H9 (cell line): ENCODE data around the gene RNF212. TPM values are rescaled to one million over a fixed set of nuclear protein-coding genes. Genes with fewer than 3 reads are reported as not detected.

Source experiments
- DNase-seq: peaks from one replicate; pipeline ENCODE4 v3.0.0-alpha.2; 2017
- H2AFZ ChIP-seq: one replicate; pipeline ENCODE4 v1.6.1; 2013; ENCODE audit warnings: mild to moderate bottlenecking, low read length, control low read depth, moderate library complexity
- H2AK5ac ChIP-seq: 2 replicates; pipeline ENCODE4 v1.6.1; 2013; ENCODE audit warnings: low read length, control low read depth, mixed read lengths; ENCODE audit not compliant: insufficient read length
- H2BK120ac ChIP-seq: one replicate; pipeline ENCODE4 v1.6.1; 2013; ENCODE audit warnings: low read depth, mild to moderate bottlenecking, low read length, control low read depth, inconsistent platforms; ENCODE audit not compliant: poor library complexity, severe bottlenecking
- H2BK12ac ChIP-seq: 2 replicates; pipeline ENCODE4 v1.6.1; 2013; ENCODE audit warnings: low read length, control low read depth, mixed read lengths, low read depth; ENCODE audit not compliant: insufficient read length
- H2BK15ac ChIP-seq: 2 replicates; pipeline ENCODE4 v1.6.1; 2013; ENCODE audit warnings: low read depth, low read length, control low read depth
- H2BK20ac ChIP-seq: one replicate; pipeline ENCODE4 v1.6.1; 2013; ENCODE audit warnings: low read depth, mild to moderate bottlenecking, low read length, control low read depth, inconsistent platforms; ENCODE audit not compliant: poor library complexity, severe bottlenecking
- H2BK5ac ChIP-seq: 2 replicates; pipeline ENCODE4 v1.6.1; 2013; ENCODE audit warnings: low read length, control low read depth, mixed read lengths; ENCODE audit not compliant: insufficient read length
- H3K14ac ChIP-seq: 2 replicates; pipeline ENCODE4 v1.6.1; 2013; ENCODE audit warnings: low read length, control low read depth; ENCODE audit not compliant: insufficient read depth
- H3K18ac ChIP-seq: 2 replicates; pipeline ENCODE4 v1.6.1; 2013; ENCODE audit warnings: low read depth, mild to moderate bottlenecking, mixed read lengths, low read length, control low read depth; ENCODE audit not compliant: insufficient read length
- H3K23ac ChIP-seq: 2 replicates; pipeline ENCODE4 v1.6.1; 2013; ENCODE audit warnings: low read length, control low read depth, mixed read lengths, low read depth; ENCODE audit not compliant: insufficient read length
- H3K23me2 ChIP-seq: 2 replicates; pipeline ENCODE4 v1.6.1; 2013; ENCODE audit warnings: low read depth, mild to moderate bottlenecking, mixed read lengths, low read length, control low read depth; ENCODE audit not compliant: insufficient read length, poor library complexity, severe bottlenecking
- H3K27ac ChIP-seq: 2 replicates; pipeline ENCODE4 v1.5.1; 2013; ENCODE audit warnings: low read length, control low read depth, mixed read lengths, low read depth; ENCODE audit not compliant: insufficient read length
- H3K27me3 ChIP-seq: 2 replicates; pipeline ENCODE4 v1.6.1; 2013; ENCODE audit warnings: low read length, control low read depth, inconsistent platforms; ENCODE audit not compliant: insufficient read depth
- H3K4ac ChIP-seq: 2 replicates; pipeline ENCODE4 v1.6.1; 2013; ENCODE audit warnings: low read depth, mild to moderate bottlenecking, control low read depth, inconsistent platforms, low read length, moderate library complexity
- H3K4me1 ChIP-seq: 2 replicates; pipeline ENCODE4 v1.6.1; 2013; ENCODE audit warnings: low read length, control low read depth, inconsistent platforms; ENCODE audit not compliant: insufficient read depth
- H3K4me2 ChIP-seq: 2 replicates; pipeline ENCODE4 v1.6.1; 2013; ENCODE audit warnings: low read length, control low read depth, mixed read lengths; ENCODE audit not compliant: insufficient read length, insufficient read depth
- H3K56ac ChIP-seq: 2 replicates; pipeline ENCODE4 v1.6.1; 2013; ENCODE audit warnings: low read depth, mild to moderate bottlenecking, mixed read lengths, low read length, control low read depth; ENCODE audit not compliant: insufficient read length
- H3K79me1 ChIP-seq: 2 replicates; pipeline ENCODE4 v1.6.1; 2013; ENCODE audit warnings: low read depth, mild to moderate bottlenecking, moderate library complexity, low read length, control low read depth, inconsistent platforms; ENCODE audit not compliant: insufficient read depth, poor library complexity, severe bottlenecking
- H3K79me2 ChIP-seq: 2 replicates; pipeline ENCODE4 v1.6.1; 2013; ENCODE audit warnings: low read length, control low read depth, inconsistent platforms; ENCODE audit not compliant: insufficient read depth
- H3K9ac ChIP-seq: 2 replicates; pipeline ENCODE4 v1.6.1; 2013; ENCODE audit warnings: low read length, control low read depth, mixed read lengths; ENCODE audit not compliant: insufficient read length; ENCODE audit errors: extremely low read depth
- H3K9me3 ChIP-seq: one replicate; pipeline ENCODE4 v1.6.1; 2013; ENCODE audit warnings: low read depth, low read length, inconsistent platforms; ENCODE audit not compliant: control insufficient read depth
- H3T11ph ChIP-seq: one replicate; pipeline ENCODE4 v1.6.1; 2013; ENCODE audit warnings: mild to moderate bottlenecking, low read length, control low read depth, inconsistent platforms
- H4K20me1 ChIP-seq: one replicate; pipeline ENCODE4 v1.6.1; 2013; ENCODE audit not compliant: control insufficient read depth, insufficient read length, insufficient read depth
- H4K5ac ChIP-seq: 2 replicates; pipeline ENCODE4 v1.6.1; 2013; ENCODE audit warnings: low read depth, mild to moderate bottlenecking, mixed read lengths, low read length, control low read depth; ENCODE audit not compliant: insufficient read length
- H4K8ac ChIP-seq: replicated peaks from 2 replicates; pipeline ENCODE4 v1.6.1; 2013; ENCODE audit warnings: low read length, control low read depth, mixed read lengths, low read depth; ENCODE audit not compliant: insufficient read length
- H4K91ac ChIP-seq: 2 replicates; pipeline ENCODE4 v1.6.1; 2013; ENCODE audit warnings: low read depth, mild to moderate bottlenecking, moderate library complexity, mixed read lengths, low read length, control low read depth; ENCODE audit not compliant: insufficient read length
- H3K27ac Mint-ChIP-seq, 3 experiments: 2 replicates in 2 of 3; 3 replicates in 1 of 3; pipeline ENCODE4 v1.8.0; 2020 to 2021; ENCODE audit warnings: mixed read lengths in 3 of 3, mild to moderate bottlenecking in 1 of 3, moderate library complexity in 1 of 3
- H3K27me3 Mint-ChIP-seq: 2 replicates; pipeline ENCODE4 v1.8.0; 2021; ENCODE audit warnings: low read depth, mild to moderate bottlenecking, moderate library complexity, mixed read lengths
- H3K36me3 Mint-ChIP-seq, 3 experiments: 2 replicates in 2 of 3; 3 replicates in 1 of 3; pipeline ENCODE4 v1.8.0; 2020 to 2021; ENCODE audit warnings: low read depth in 3 of 3, mixed read lengths in 3 of 3; ENCODE audit not compliant: insufficient read depth in 1 of 3
- H3K4me1 Mint-ChIP-seq, 2 experiments: 2 replicates each; pipeline ENCODE4 v1.8.0; 2020; ENCODE audit warnings: mixed read lengths in 2 of 2
- H3K4me3 Mint-ChIP-seq, 2 experiments: 2 replicates in 1 of 2; 3 replicates in 1 of 2; pipeline ENCODE4 v1.8.0; 2020 to 2021; ENCODE audit warnings: mild to moderate bottlenecking in 2 of 2, mixed read lengths in 2 of 2, moderate library complexity in 1 of 2
- H3K9me3 Mint-ChIP-seq, 2 experiments: 2 replicates in 1 of 2; 3 replicates in 1 of 2; pipeline ENCODE4 v1.8.0; 2020; ENCODE audit warnings: mild to moderate bottlenecking in 2 of 2, mixed read lengths in 2 of 2, moderate library complexity in 1 of 2
- WGBS: extraction: QIAGEN DNeasy Blood & Tissue Kit; methylation state at CpG from one replicate; pipeline ENCODE4 v1.1.7; 2013; ENCODE audit warnings: missing lambda C conversion rate, low lambda C conversion rate, mixed read lengths; ENCODE audit not compliant: insufficient read length; ENCODE audit errors: extremely low coverage; 5-methylcytosine and 5-hydroxymethylcytosine counted together
- total RNA-seq: library from RNA; stranded (reverse); gene quantifications from 2 replicates; pipeline ENCODE4 v1.2.1, GENCODE V29; 2021
- TF ChIP-seq, protein P1 (sequence below): fragments of 200-600 bp; sonication (generic); conservative IDR thresholded peaks from 3 replicates; pipeline ENCODE4 v1.8.0; 2021; ENCODE audit warnings: antibody characterized with exemption, mild to moderate bottlenecking

RNF212 gene
- total RNA-seq, 1 experiment from 2014 or later: 3.0 TPM

- H3K9me3 ChIP-seq: no peaks in the 10 kb centered on the region
- Mint-ChIP-seq H3K4me3 (no peak overlapping the region; a peak in 1 of 5 replicates), H3K36me3 (peaks cover 0 to 2% (median 0%) of the 10 kb centered on the region in 3 experiments; a peak in 2 of 7 replicates), H3K27ac (peak overlapping the region in 1 of 3 experiments; percentile 28; a peak in 1 of 7 replicates), H3K4me1 (peaks cover 6 to 23% of the 10 kb centered on the region in 2 experiments), H3K9me3 (no peaks in the 10 kb centered on the region; a peak in 3 of 5 replicates), H3K27me3 (peaks cover 37% of the 10 kb centered on the region)
- H3K23me2 ChIP-seq: peaks cover 4% of the 10 kb centered on the region
- no peak overlapping the region for H3K9ac ChIP-seq
- no peak overlapping the region for H2BK15ac ChIP-seq
- H3T11ph ChIP-seq: no peak overlapping the region
- H4K20me1 ChIP-seq: no peaks in the 10 kb centered on the region
- WGBS: no CpG with 5 or more reads among the region's 14 CpGs
- no peaks in the 10 kb centered on the region for H3K79me1 ChIP-seq
- H4K91ac ChIP-seq: no peak overlapping the region
- TF ChIP-seq, protein P1, sequence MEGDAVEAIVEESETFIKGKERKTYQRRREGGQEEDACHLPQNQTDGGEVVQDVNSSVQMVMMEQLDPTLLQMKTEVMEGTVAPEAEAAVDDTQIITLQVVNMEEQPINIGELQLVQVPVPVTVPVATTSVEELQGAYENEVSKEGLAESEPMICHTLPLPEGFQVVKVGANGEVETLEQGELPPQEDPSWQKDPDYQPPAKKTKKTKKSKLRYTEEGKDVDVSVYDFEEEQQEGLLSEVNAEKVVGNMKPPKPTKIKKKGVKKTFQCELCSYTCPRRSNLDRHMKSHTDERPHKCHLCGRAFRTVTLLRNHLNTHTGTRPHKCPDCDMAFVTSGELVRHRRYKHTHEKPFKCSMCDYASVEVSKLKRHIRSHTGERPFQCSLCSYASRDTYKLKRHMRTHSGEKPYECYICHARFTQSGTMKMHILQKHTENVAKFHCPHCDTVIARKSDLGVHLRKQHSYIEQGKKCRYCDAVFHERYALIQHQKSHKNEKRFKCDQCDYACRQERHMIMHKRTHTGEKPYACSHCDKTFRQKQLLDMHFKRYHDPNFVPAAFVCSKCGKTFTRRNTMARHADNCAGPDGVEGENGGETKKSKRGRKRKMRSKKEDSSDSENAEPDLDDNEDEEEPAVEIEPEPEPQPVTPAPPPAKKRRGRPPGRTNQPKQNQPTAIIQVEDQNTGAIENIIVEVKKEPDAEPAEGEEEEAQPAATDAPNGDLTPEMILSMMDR: no peak
- no peak overlapping the region for H3K4me2 ChIP-seq
- no peak overlapping the region for H2BK120ac ChIP-seq
- no peak overlapping the region for H2BK5ac ChIP-seq
- no peaks in the 10 kb centered on the region for H3K79me2 ChIP-seq
- H3K18ac ChIP-seq: no peak overlapping the region
- H2AK5ac ChIP-seq: no peak overlapping the region
- H3K27me3 ChIP-seq: no peaks in the 10 kb centered on the region; the same call in 1 of the 2 replicates
- no peak for DNase-seq
- no peak overlapping the region for H3K23ac ChIP-seq
- H4K8ac ChIP-seq: no peak overlapping the region
- no peak overlapping the region for H3K56ac ChIP-seq
- no peak overlapping the region for H2BK12ac ChIP-seq
- H3K14ac ChIP-seq: no peak overlapping the region
- H3K4ac ChIP-seq: no peak overlapping the region
- H4K5ac ChIP-seq: no peak overlapping the region
- no peaks in the 10 kb centered on the region; the same call in 1 of the 2 replicates for H3K4me1 ChIP-seq
- no peak overlapping the region for H3K27ac ChIP-seq
- H2BK20ac ChIP-seq: no peak overlapping the region
- H2AFZ ChIP-seq: no peak overlapping the region
Measured at GRCh38 chr4:1045193-1045594, 68.2 kb downstream of the RNF212 start.
